ENCODE measurements around the gene HNRNPUL1. TPM values are rescaled to one million over a fixed set of nuclear protein-coding genes. Genes with fewer than 3 reads are reported as not detected.

Gene HNRNPUL1
- total RNA-seq, 2 experiments from 2014 or later: 258 to 262 TPM

GRCh38 chr19:41230067-41230857 is 33.9 kb upstream of the HNRNPUL1 start:
- POLR2A ChIA-PET: no interaction called here
- CTCF ChIA-PET: no interaction called here

GRCh38 chr19:41232686-41233085 is 31.5 kb upstream of the HNRNPUL1 start:
- ChIA-PET CTCF (no interaction called here), POLR2A (no interaction called here)

- POLR2A ChIA-PET: no interaction called here
- CTCF ChIA-PET: no interaction called here
Observed at GRCh38 chr19:41233748-41234240, 30.4 kb upstream of the HNRNPUL1 start.

- POLR2A ChIA-PET: no interaction called here
- CTCF ChIA-PET: no interaction called here
Observed at GRCh38 chr19:41234512-41235168, 29.5 kb upstream of the HNRNPUL1 start.

- POLR2A ChIA-PET: no interaction called here
- CTCF ChIA-PET: no interaction called here
Observed at GRCh38 chr19:41235480-41235879, 28.7 kb upstream of the HNRNPUL1 start.

- ChIA-PET CTCF (interaction anchor here (0.5 kb wide), 1 partner anchor 34 kb away, joined by 4 read pairs; no protein-coding TSS in a partner anchor), POLR2A (no interaction called here)
Observed at GRCh38 chr19:41238244-41238643, 25.9 kb upstream of the HNRNPUL1 start.

- CTCF ChIA-PET: no interaction called here
- POLR2A ChIA-PET: no interaction called here
Observed at GRCh38 chr19:41239363-41239762, 24.8 kb upstream of the HNRNPUL1 start.

GRCh38 chr19:41239961-41240574 is 24.1 kb upstream of the HNRNPUL1 start:
- ChIA-PET POLR2A (no interaction called here), CTCF (no interaction called here)

GRCh38 chr19:41241859-41242258 is 22.3 kb upstream of the HNRNPUL1 start:
- CTCF ChIA-PET: no interaction called here

GRCh38 chr19:41244117-41244516 is 20.1 kb upstream of the HNRNPUL1 start:
- POLR2A ChIA-PET: no interaction called here

More at GRCh38 chr19:41241859-41242258, 22.3 kb upstream of the HNRNPUL1 start:
- POLR2A ChIA-PET: interaction anchor here (0.6 kb wide), 2 partner anchors 18 to 124 kb away, joined by 3 read pairs; no protein-coding TSS in a partner anchor

GRCh38 chr19:41245843-41246242 is 18.3 kb upstream of the HNRNPUL1 start:
- CTCF ChIA-PET: no interaction called here
- POLR2A ChIA-PET: no interaction called here

More at GRCh38 chr19:41244117-41244516, 20.1 kb upstream of the HNRNPUL1 start:
- CTCF ChIA-PET: no interaction called here

- POLR2A ChIA-PET: no interaction called here
- CTCF ChIA-PET: interaction anchor here (0.6 to 1.0 kb wide), 2 partner anchors 17 to 72 kb away, joined by 3 to 5 read pairs; no protein-coding TSS in a partner anchor
Observed at GRCh38 chr19:41248895-41249294, 15.3 kb upstream of the HNRNPUL1 start.

GRCh38 chr19:41249707-41250423 is 14.3 kb upstream of the HNRNPUL1 start:
- ChIA-PET POLR2A (no interaction called here), CTCF (interaction anchor here (1.0 kb wide), 1 partner anchor 16 kb away, joined by 3 read pairs; no protein-coding TSS in a partner anchor)

- POLR2A ChIA-PET: no interaction called here
- CTCF ChIA-PET: no interaction called here
Observed at GRCh38 chr19:41253660-41254059, 10.5 kb upstream of the HNRNPUL1 start.

- ChIA-PET CTCF (no interaction called here), POLR2A (no interaction called here)
Observed at GRCh38 chr19:41255171-41255570, 9.0 kb upstream of the HNRNPUL1 start.

- POLR2A ChIA-PET: interaction anchor here (0.6 to 1.8 kb wide), 4 partner anchors 53 to 87 kb away, joined by 4 to 16 read pairs (median 6); no protein-coding TSS in a partner anchor
- CTCF ChIA-PET: interaction anchor here (1.0 to 7.4 kb wide), 8 partner anchors 25 to 90 kb away, joined by 3 to 67 read pairs (median 12); no protein-coding TSS in a partner anchor
Observed at GRCh38 chr19:41261474-41262190, 2.5 kb upstream of the HNRNPUL1 start.

- POLR2A ChIA-PET: interaction anchor here (0.6 to 4.6 kb wide), 15 partner anchors 37 to 1827 kb away, joined by 3 to 52 read pairs (median 5); partner anchors contain the start of genes B9D2 and RPS16
- CTCF ChIA-PET: interaction anchor here (0.7 to 7.4 kb wide), 12 partner anchors 35 to 916 kb away, joined by 3 to 67 read pairs (median 8); partner anchors contain the start of genes CCDC97 and DMAC2
Observed at GRCh38 chr19:41263042-41263849, 926 bp upstream of the HNRNPUL1 start.
